ENCODE measurements around the gene UBR1. TPM values are rescaled to one million over a fixed set of nuclear protein-coding genes. Genes with fewer than 3 reads are reported as not detected.
A peak's percentile ranks its signal among the peaks of the same experiment; 100 is the strongest.

Gene UBR1
- total and polyA plus RNA-seq, 2 donors from 2014 or later = 6.0 to 36.9 TPM

GRCh38 chr15:42920519-42921341 is 185.1 kb downstream of the UBR1 start, which contains the start of gene TTBK2:
Gene TTBK2, minus strand, starts transcription at chr15:42920778. Its CDS starts 42,161 bp downstream, at chr15:42878617.
- Histone ChIP-seq H3K36me3 (ENCODE audit: control insufficient read depth in 2 of 3, insufficient read depth in 3 of 3, low read length in 3 of 3) (no peaks in the 10 kb centered on the region), H3K27ac (ENCODE audit: low read depth in 2 of 2, low read length in 2 of 2) (peak within 1 kb of the TSS; percentile 74 to 84), H3K9ac (ENCODE audit: low read length in 3 of 3) (peak within 1 kb of the TSS; percentile 76 to 94 (median 92)), H3K27me3 (ENCODE audit: control insufficient read depth, insufficient read depth, low read length) (no peaks in the 10 kb centered on the region), H3K4me3 (ENCODE audit: low read length in 3 of 3) (peak within 1 kb of the TSS; percentile 93 to 96 (median 94)), H3K9me3 (ENCODE audit: control insufficient read depth in 2 of 3, insufficient read depth in 1 of 3, low read length in 3 of 3) (no peaks in the 10 kb centered on the region), H3K4me1 (ENCODE audit: control insufficient read depth in 2 of 3, insufficient read depth in 2 of 3, low read depth in 1 of 3, low read length in 3 of 3) (peaks cover 0 to 6% (median 6%) of the 10 kb centered on the region in 3 donors)
- intact Hi-C loops (cut with DNase I) = loop anchor here (10.0 kb wide), 1 partner anchor 196 kb away; no protein-coding TSS in a partner anchor
- TF ChIP-seq, protein P1, sequence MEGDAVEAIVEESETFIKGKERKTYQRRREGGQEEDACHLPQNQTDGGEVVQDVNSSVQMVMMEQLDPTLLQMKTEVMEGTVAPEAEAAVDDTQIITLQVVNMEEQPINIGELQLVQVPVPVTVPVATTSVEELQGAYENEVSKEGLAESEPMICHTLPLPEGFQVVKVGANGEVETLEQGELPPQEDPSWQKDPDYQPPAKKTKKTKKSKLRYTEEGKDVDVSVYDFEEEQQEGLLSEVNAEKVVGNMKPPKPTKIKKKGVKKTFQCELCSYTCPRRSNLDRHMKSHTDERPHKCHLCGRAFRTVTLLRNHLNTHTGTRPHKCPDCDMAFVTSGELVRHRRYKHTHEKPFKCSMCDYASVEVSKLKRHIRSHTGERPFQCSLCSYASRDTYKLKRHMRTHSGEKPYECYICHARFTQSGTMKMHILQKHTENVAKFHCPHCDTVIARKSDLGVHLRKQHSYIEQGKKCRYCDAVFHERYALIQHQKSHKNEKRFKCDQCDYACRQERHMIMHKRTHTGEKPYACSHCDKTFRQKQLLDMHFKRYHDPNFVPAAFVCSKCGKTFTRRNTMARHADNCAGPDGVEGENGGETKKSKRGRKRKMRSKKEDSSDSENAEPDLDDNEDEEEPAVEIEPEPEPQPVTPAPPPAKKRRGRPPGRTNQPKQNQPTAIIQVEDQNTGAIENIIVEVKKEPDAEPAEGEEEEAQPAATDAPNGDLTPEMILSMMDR (IDR thresholded peaks at IDR 0.05; ENCODE audit: borderline replicate concordance, extremely low read depth, insufficient read depth) = peak; percentile 14
- DNase-seq (peak; percentile 99), FAIRE-seq (peak; percentile 82)

DNA sequence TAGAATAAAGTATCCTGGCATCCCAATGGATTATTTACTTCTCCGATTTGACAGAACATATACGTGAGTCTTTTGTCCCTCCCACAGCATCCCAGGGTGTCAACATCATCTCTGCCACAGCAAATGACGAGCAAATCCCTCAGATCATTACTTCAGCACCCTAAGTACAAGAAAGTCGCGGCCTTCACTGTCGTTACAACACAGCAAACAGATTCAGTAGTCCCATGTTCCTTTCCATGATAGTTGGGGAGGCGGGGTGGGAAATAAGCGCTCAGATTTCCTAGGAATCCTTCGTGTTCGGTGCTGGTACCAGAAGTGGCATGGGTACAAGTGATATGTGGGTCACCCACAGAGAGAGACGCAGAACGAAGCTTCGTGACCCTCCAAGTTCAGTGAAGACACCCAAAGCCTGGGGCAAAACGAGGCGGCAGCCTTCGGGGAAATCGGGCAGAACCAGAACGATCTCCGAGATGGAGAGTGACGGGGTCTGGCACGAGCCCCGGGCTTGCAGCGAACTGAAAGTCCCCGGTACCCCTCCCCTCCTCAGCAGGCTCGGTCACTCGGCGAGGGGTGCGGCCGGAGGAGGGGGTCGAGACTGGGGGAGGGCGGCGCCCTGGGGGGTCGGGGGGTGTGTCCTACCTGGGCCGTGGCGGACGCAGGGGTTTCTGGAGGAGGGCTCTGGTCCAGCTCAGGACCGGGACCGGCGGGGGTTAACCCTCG is 185.9 kb downstream of the UBR1 start:
- H3K27me3 ChIP-seq (ENCODE audit: control insufficient read depth, insufficient read depth, low read length) = no peaks in the 10 kb centered on the region
- H3K27ac ChIP-seq (ENCODE audit: low read depth in 2 of 2, low read length in 2 of 2) = peak overlapping the region; percentile 74 to 84
- H3K4me1 ChIP-seq (ENCODE audit: control insufficient read depth in 2 of 3, insufficient read depth in 2 of 3, low read depth in 1 of 3, low read length in 3 of 3) = peaks cover 0 to 8% (median 6%) of the 10 kb centered on the region in 3 donors
- peak in 4 of 5 donors; percentile 57 to 86 (median 67) for DNase-seq
- H3K9me3 ChIP-seq (ENCODE audit: control insufficient read depth in 2 of 3, insufficient read depth in 1 of 3, low read length in 3 of 3) = no peaks in the 10 kb centered on the region
- FAIRE-seq = no peak
- peak overlapping the region; percentile 75 to 94 (median 93) for H3K4me3 ChIP-seq (ENCODE audit: low read length in 3 of 3)
- peak overlapping the region; percentile 66 to 94 (median 92) for H3K9ac ChIP-seq (ENCODE audit: low read length in 3 of 3)
- TF ChIP-seq, protein P1 (IDR thresholded peaks at IDR 0.05; ENCODE audit: borderline replicate concordance, extremely low read depth, insufficient read depth) = no peak
- intact Hi-C loops (cut with DNase I) = loop anchor here (10.0 kb wide), 1 partner anchor 195 kb away; no protein-coding TSS in a partner anchor
- no peaks in the 10 kb centered on the region for H3K36me3 ChIP-seq (ENCODE audit: control insufficient read depth in 2 of 3, insufficient read depth in 3 of 3, low read length in 3 of 3)

DNA sequence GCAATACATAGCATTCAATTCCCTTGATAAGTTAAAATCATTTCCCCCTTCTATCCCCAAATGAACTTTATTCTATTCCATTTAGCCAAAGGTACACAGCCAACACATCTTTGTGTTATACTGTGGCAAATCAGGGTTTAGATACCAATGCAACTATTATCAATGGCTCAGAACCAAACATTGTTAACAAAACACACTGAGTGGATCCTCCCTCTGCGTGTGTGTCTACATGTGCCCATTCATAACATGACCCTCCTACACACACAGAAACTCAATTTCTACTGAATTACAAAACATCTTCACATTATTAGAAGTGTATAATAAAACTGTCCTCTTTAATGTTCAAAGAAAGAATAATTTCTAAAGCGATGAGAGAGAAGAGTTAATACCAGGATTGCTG is 186.5 kb downstream of the UBR1 start:
- Histone ChIP-seq H3K27ac (ENCODE audit: low read depth in 2 of 2, low read length in 2 of 2) (no peak overlapping the region), H3K9ac (ENCODE audit: low read length in 3 of 3) (peak overlapping the region in 2 of 3 donors; percentile 92 to 94), H3K36me3 (ENCODE audit: control insufficient read depth in 2 of 3, insufficient read depth in 3 of 3, low read length in 3 of 3) (no peaks in the 10 kb centered on the region), H3K4me3 (ENCODE audit: low read length in 3 of 3) (peak overlapping the region; percentile 75 to 94 (median 93)), H3K9me3 (ENCODE audit: control insufficient read depth in 2 of 3, insufficient read depth in 1 of 3, low read length in 3 of 3) (no peaks in the 10 kb centered on the region), H3K4me1 (ENCODE audit: control insufficient read depth in 2 of 3, insufficient read depth in 2 of 3, low read depth in 1 of 3, low read length in 3 of 3) (peaks cover 0 to 8% (median 6%) of the 10 kb centered on the region in 3 donors), H3K27me3 (ENCODE audit: control insufficient read depth, insufficient read depth, low read length) (no peaks in the 10 kb centered on the region)
- TF ChIP-seq, protein P1 (IDR thresholded peaks at IDR 0.05; ENCODE audit: borderline replicate concordance, extremely low read depth, insufficient read depth) = no peak
- DNase-seq (no peak), FAIRE-seq (no peak)
- intact Hi-C loops (cut with DNase I) = no loop called here
